Ascending aorta (tissue), 2 donors: ENCODE measurements around the gene AHNAK2. TPM values are rescaled to one million over a fixed set of nuclear protein-coding genes. Genes with fewer than 3 reads are reported as not detected.

Experiments used
- DNase-seq, 2 donors: peaks; one replicate each; pipeline ENCODE4 v3.0.0-alpha.2; 2019; ENCODE audit warnings: low spot score in 2 of 2
- H3K27ac ChIP-seq, 2 donors: fragments of 200-600 bp; sonication (generic); one replicate each; pipeline ENCODE4 v1.5.1; 2016 to 2017; ENCODE audit warnings: mild to moderate bottlenecking in 1 of 2
- H3K27me3 ChIP-seq: fragments of 200-600 bp; sonication (generic); one replicate; pipeline ENCODE4 v1.5.1; 2017
- H3K36me3 ChIP-seq, 2 donors: fragments of 200-600 bp; sonication (generic); one replicate each; pipeline ENCODE4 v1.5.1; 2016
- H3K4me1 ChIP-seq, 2 donors: fragments of 200-600 bp; sonication (generic); one replicate each; pipeline ENCODE4 v1.5.1; 2016 to 2017; ENCODE audit warnings: mild to moderate bottlenecking in 1 of 2
- H3K4me3 ChIP-seq, 2 donors: fragments of 200-600 bp; sonication (generic); one replicate each; pipeline ENCODE4 v1.5.1; 2016 to 2017; ENCODE audit warnings: mild to moderate bottlenecking in 1 of 2
- H3K9me3 ChIP-seq, 2 donors: fragments of 200-600 bp; sonication (generic); one replicate each; pipeline ENCODE4 v1.5.1; 2016
- CTCF ChIP-seq, 3 experiments: fragments of 200-600 bp in 2 of 3; fragments of 450-650 bp in 1 of 3; sonication (generic) in 2 of 3; IDR thresholded peaks; one replicate each; pipeline ENCODE4 v1.5.1; 2016 to 2019; ENCODE audit warnings: antibody characterized with exemption in 3 of 3, mild to moderate bottlenecking in 1 of 3, moderate library complexity in 1 of 3
- intact Hi-C: fragments of 100-400 bp; cut with DNase I; formaldehyde crosslinking; loops from one replicate; pipeline ENCODE4 v1.15.1; 2023
- total RNA-seq: library from RNA; depleted of rRNA; stranded (reverse); fragments of >200 nt; gene quantifications from one replicate; pipeline ENCODE4 v1.1.0, GENCODE V29; 2016

AHNAK2 gene
- total RNA-seq, 1 donor from 2014 or later, result 35.5 TPM

GRCh38 chr14:104983231-104983721 lies 5.1 kb upstream of the AHNAK2 start:
- TF ChIP-seq CTCF (IDR thresholded peaks at IDR 0.05), result no peak
- H3K27me3 ChIP-seq, result no peaks in the 10 kb centered on the region
- no peaks in the 10 kb centered on the region for H3K36me3 ChIP-seq
- H3K4me3 ChIP-seq, result no peak overlapping the region
- intact Hi-C loops, result no loop called here
- DNase-seq, result no peak
- no peaks in the 10 kb centered on the region for H3K9me3 ChIP-seq
- peaks cover 12 to 15% of the 10 kb centered on the region in 2 donors for H3K4me1 ChIP-seq
- H3K27ac ChIP-seq, result no peak overlapping the region

GRCh38 chr14:104982548-104983230 lies 4.5 kb upstream of the AHNAK2 start:
- DNase-seq, result no peak
- H3K4me3 ChIP-seq, result no peak overlapping the region
- no peaks in the 10 kb centered on the region for H3K36me3 ChIP-seq
- no peaks in the 10 kb centered on the region for H3K9me3 ChIP-seq
- H3K27ac ChIP-seq, result no peak overlapping the region
- TF ChIP-seq CTCF (IDR thresholded peaks at IDR 0.05), result no peak
- peaks cover 15 to 17% of the 10 kb centered on the region in 2 donors for H3K4me1 ChIP-seq
- intact Hi-C loops, result no loop called here
- no peaks in the 10 kb centered on the region for H3K27me3 ChIP-seq

- no peaks in the 10 kb centered on the region for H3K36me3 ChIP-seq
- no peak overlapping the region for H3K4me3 ChIP-seq
- intact Hi-C loops, result no loop called here
- H3K27ac ChIP-seq, result no peak overlapping the region
- no peak for DNase-seq
- H3K27me3 ChIP-seq, result no peaks in the 10 kb centered on the region
- H3K4me1 ChIP-seq, result peaks cover 22 to 25% of the 10 kb centered on the region in 2 donors
- H3K9me3 ChIP-seq, result no peaks in the 10 kb centered on the region
- no peak for TF ChIP-seq CTCF (IDR thresholded peaks at IDR 0.05)
These were observed 3.7 kb upstream of the AHNAK2 start for GRCh38 chr14:104981699-104982541.

GRCh38 chr14:104980611-104981531 lies 2.7 kb upstream of the AHNAK2 start:
- H3K4me3 ChIP-seq, result no peak overlapping the region
- H3K36me3 ChIP-seq, result no peaks in the 10 kb centered on the region
- no peaks in the 10 kb centered on the region for H3K27me3 ChIP-seq
- H3K27ac ChIP-seq, result peak overlapping the region in 1 of 2 donors; percentile 32
- H3K4me1 ChIP-seq, result peaks cover 17 to 25% of the 10 kb centered on the region in 2 donors
- no peak for DNase-seq
- no peak for TF ChIP-seq CTCF (IDR thresholded peaks at IDR 0.05)
- intact Hi-C loops, result no loop called here
- H3K9me3 ChIP-seq, result no peaks in the 10 kb centered on the region
